NK-92 treated with Interleukin-12 subunit alpha and Interleukin-12 subunit beta, amount 100 ng/mL, for 24 hours (cell line): ENCODE results near the gene AP1AR.
"Not testable (repeated sequence)": the region's sequence is repeated elsewhere in the genome, so short reads cannot be mapped to it uniquely, and the experiment has no call there.

Experiments used
- DNase-seq: peaks from one replicate; lab custom pipeline; 2025; lab: John Stamatoyannopoulos, UW

AP1AR gene, protein sequence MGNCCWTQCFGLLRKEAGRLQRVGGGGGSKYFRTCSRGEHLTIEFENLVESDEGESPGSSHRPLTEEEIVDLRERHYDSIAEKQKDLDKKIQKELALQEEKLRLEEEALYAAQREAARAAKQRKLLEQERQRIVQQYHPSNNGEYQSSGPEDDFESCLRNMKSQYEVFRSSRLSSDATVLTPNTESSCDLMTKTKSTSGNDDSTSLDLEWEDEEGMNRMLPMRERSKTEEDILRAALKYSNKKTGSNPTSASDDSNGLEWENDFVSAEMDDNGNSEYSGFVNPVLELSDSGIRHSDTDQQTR

DNA sequence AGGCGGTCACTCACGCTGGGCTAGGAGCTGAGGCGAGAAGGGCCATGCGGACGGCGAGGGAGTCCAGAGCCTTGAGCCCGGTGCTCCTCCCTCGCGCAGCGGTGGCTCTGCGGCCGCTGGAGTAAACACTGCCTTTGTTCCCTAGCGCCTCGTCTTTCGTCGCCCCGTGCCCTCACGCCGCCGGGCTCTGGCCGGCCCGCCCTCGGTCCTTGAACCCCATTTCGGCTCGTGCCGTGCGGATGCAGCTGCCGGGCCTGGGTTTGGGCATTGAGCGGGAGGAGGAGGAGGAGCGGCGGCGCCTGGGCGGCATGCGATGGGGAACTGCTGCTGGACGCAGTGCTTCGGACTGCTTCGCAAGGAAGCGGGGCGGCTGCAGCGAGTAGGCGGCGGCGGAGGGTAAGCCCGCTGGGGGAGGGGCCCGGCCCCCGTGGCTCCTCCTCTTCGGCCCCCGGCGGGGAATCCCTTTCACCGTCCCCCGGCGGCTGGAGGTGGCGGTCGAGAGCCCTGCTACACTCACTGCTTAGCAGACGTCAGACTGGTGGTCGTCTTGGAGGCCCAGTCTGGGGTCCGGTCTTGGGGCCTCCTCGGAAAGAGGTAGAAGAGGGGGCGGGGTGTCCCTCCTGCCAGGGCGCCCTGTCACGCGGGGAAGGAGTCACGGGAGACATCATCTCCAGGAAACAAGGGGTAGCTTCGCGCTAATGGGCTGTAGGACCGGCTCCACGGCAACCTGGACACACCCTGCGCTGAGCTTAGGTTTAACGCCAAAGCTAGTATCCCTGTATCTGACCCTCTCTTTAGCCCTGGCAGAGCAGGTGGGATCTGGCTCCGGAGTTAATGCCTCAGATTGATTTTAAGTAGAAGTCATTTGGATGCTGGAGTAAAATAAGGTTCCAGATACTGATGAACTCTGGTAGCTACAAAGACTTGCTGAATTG, at the start of gene AP1AR:
Gene AP1AR (plus strand): TSS at position 9 of the 935 bp plus-strand sequence. CDS start 305 bp downstream, at position 314.
- peak; percentile 79 for DNase-seq

DNA sequence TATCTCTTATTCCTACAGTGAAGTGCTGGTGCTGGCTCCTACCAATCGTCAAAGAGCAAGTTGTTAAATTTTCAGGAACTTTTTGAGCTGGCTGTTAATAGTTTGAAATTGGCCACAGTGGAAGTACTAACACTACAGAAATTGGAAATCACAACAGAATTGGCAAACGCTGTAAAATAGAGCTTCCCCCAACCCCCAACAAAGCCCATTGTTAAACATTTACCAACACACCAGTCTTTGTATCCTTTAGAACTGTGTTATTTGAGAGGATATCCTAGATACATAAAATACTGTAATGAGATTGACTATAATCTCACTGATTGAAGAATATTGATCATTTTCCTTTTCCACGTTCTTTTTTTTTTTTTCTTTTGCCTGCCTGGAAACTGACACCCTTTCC, 49.0 kb upstream of the AP1AR start:
- no peak for DNase-seq

DNA sequence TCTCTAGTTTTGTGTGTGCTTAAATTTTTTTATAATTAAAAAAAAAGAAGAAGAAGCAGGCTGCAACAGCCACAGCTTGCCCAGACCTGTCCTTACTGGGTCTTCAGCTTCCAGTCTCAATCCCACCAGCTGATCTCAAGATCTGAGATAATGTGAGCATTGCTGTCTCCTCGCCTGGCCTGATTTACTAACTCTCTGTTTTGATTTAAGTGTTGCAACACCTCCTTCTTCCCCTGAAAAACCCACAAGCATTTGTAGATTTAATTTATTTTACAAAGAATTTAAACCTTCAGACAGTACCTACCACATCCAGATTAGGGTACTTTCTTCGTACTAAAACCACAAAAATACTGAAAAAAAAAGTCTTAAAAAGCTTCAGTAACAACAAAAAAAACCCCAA, 48.3 kb upstream of the AP1AR start:
- no peak for DNase-seq

DNA sequence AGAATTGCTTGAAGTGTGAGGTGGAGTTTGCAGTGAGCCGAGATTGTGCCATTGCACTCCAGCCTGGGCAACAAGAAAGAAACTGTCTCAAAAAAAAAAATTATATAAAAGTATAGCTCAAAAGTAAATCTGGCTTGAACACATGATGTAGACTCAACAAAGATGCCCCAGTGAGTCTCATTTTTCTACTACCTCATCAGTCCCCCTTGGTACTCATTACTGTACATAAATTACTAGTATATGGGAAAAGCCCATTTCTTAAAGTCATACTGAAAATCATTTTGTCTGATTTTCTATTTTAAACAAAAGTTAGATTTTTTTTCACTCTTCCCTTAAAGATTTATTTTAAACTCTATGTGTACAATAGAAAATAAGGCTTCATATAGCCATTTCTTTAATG, 47.1 kb upstream of the AP1AR start:
- DNase-seq = no peak

DNA sequence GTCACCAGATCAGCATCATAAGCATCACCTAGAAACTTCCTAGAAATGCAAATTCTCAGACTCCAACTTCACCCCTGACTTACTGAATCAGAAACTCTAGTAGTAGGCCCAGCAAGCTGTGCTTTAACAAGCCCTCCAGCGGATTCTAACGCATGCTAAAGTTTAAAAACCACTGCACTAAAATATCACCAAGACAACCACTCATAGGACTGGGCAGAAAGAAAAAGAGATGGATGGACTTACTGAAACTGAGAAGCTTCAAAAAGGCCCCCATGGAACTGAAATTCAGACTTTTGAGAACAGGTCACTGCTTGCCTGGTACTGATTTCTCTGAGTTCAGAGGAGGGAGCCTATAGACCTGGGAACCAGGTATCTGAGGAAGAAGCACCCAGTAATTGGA, 46.3 kb upstream of the AP1AR start:
- no peak for DNase-seq

DNA sequence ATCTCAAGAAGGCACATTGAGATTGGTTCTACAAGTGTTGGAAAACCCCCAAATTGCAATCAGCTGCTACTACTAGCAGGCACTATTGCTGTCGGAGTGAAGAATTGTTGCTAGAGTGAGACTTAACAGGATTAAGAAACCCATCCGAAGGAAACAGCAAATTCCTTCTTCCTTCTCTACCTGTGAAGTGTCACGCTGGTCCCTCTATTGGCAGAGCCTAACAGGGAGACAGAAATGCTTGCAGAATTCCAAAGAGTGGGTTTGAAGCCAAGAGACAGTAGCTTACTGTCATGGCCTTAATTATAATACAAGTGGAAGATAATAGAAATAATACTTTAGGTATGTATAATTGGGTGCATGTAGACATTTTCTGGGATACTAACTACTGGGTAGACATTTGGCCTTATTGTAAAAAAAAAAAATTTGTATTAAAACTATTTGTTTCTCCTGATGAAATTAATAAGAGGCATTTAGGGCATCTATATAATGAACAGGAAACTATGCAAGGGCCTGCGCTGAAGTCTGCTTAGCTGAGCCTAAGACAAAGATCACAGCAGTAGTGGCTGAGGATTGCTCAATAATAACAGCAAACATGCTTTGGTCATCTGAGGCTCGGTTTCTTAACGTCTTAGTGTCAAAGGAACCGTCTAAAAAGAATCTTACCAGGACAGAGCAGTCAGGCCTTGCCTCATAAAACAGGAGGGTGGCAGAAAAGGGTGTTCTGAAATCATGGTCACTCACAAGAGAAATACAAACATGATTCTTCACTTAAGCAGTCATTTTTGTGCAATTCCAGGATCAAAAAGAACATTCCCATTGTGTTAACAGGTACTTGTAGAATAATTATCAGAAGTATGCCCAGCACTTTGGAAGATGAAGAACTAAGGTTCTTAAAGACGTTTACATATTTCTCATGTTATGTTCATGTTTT, 45.6 kb upstream of the AP1AR start:
- DNase-seq = no peak

DNA sequence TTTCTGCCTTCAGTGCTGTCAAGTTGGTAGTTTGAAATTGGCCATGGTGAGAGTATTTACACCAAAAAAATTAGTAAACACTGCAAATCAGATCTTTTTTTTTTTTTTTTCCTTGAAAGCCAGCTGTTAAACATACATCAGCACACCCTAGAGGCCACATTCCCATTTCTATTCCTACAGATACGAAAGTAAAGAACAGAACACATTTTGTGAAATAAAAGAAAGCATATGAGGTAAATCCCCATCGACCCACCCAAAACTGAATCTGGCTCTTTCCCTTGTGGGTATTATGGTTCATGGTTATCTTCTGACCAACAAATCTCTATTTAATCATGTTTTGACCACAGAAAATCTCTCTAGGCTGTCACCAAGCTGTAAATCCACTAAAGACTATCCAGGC, 41.8 kb upstream of the AP1AR start:
- DNase-seq = no peak

DNA sequence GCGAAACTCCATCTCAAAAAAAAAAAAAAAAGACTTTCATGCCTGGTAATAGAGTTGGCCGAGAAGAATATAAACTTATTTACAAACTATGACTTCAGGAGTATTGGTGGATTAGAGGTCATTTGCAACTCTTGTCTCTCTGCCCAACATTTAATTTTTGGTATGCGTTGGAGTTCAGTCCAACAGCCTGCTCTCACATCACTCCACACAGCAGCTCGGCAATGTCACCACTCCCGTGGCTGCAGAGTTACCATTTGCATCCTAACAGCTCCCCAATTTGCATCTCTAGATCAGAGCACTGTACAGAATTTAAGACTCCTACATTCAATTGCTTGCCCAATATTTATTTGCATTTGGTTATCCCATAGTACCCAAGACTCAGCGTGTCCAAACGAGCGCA, 40.9 kb upstream of the AP1AR start:
- no peak for DNase-seq

DNA sequence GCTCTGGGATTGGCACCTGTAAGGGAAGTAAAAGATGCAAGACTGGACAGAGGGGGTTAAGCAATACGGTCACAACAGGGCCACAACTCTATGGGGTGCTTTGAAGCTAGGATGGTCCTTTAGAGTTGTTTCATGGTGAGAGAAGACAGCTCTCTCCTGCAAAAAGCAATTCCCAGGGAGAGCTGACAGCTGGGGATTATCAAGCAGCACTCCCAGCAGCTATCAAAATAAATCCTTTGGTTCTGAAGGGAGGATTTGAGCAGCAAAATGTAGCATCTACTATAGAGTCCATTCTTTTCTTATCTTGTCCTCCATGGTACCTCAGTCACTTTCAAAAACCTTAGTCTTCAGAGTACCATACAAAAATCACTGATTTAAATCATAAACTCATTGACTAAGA, 35.1 kb upstream of the AP1AR start:
- DNase-seq = no peak

DNA sequence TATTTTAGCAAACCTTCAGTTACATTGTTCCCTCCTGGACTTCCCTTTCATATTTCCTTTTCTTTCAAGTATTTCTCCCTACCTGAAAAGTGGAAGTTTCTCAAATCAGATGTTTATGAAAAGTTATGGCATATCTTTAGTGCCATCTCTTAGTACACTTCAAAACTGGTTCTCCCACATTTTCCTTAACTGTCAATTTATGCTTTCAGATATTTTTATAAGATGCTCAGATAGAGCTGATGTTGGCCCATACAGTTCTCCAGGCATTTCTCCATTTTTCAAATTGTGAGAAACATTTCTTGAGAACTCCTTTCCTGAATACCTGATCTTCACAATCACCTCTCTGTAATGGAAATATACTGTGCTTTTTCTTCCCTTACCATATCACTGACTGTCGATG, 32.5 kb upstream of the AP1AR start:
- no peak for DNase-seq

DNA sequence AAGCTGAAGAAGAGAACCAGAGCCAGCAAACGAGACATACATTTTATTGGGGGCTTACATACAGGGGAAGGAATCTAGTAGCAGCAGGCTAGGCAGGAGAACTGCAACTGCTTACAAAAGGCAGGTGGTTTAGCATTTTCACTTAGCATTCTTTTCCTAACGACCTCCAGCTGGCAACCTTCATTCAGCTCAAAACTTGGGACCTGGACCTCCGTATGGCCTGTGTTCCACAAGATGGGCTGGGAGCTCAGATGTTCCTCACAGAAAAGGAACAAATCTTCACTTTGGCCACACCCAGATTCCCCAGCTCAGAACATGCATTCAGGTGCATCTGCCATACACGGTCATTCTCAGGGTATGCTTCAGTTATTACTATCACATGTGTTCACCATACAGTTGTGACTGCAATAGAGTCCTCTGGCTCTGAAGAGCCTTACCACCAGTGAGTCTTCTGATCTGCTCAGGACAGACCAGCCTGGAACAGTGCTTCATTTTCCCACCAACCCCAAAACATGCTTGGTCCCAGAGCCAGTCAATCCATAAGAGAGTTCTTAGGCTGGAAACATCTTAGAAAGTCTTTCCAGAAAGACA, 29.6 kb upstream of the AP1AR start:
- no peak for DNase-seq

DNA sequence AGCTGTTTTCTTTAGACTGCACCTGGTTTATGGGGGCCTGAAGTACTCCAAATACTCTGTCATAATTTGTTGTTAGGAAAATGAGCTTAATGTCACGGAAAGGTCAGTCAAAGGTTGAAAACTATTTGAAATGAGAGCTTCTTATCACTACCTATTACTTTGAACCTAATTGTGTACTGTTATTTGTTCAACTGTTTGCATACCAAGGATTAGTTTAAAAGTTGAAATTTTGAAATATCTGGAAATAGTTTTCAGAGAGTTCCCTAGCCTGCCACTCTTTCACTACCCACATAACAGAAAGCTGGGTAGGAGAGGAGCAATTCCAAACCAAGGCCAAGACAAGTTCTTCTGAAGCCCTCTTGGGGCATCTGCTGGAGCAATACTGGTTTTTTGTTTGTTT, 28.0 kb upstream of the AP1AR start:
- no peak for DNase-seq

DNA sequence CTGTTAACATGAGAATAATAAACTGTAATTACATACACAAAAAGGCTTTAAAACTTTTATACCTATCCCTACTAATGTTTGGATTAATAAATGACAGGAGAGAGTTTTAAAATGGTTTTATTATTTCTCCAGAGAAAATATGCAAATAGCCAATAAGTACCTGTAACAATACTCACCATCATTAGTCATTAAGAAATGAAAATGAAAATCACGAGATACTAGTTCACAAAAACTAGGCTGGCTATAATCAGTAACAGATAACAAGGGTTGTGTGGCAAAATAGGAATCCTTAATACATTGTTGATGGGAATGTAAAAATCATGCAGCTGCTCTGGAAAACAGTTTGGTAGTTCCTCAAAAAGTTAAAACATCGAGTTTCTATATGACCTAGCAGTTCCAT, 25.2 kb upstream of the AP1AR start:
- DNase-seq = no peak

DNA sequence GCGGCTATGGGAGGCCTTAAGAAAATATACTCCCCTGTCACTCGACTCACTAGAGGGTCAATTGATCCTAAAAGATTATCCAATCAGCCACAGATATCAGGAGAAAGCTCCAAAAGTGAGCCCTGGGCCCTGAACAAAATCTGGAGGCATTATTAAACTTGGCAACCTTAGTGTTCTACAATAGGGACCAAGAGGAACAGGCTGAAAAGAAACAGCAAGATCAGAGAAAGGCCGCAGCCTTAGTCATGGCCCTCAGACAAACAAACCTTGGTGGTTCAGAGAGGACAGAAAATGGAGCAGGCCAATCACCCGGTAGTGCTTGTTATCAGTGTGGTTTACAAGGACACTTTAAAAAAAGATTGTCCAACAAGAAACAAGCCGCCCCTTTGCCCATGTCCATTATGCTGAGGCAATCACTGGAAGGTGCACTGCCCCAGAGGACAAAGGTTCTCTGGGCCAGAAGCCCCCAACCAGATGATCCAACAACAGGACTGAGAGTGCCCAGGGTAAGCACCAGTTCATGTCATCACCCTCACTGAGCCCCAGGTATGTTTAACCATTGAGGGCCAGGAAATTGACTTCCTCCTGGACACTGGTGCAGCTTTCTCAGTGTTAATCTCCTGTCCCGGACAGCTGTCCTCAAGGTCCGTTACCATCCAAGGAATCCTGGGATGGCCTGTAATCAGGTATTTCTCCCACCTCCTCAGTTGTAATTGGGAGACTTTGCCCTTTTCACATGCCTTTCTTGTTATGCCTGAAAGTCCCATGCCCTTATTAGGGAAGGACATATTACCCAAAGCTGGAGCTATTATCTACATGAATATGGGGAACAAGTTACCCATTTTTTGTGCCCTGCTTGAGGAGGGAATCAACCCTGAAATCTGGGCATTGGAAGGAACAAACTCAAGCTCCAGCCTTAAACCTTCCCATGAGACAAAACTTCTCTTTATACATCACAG, 23.2 kb upstream of the AP1AR start:
- DNase-seq = not testable (repeated sequence)

DNA sequence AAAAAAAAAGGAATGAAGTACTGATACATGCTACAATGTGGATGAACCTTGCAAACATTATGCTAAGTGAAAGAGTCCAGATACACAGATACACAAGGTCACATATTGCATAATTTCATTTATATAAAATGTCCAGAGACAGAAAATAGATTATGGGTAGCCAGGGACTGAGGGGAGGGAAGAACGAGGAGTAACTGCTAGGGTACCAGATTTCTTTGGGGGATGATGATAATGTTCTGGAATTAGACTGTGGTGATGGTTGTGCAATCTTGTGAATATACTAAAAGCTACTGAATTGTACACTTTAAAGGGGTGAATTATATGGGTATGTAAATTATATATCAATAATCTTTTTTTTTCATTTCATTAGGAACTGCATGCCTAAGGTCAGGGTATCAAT, 20.8 kb upstream of the AP1AR start:
- no peak for DNase-seq

DNA sequence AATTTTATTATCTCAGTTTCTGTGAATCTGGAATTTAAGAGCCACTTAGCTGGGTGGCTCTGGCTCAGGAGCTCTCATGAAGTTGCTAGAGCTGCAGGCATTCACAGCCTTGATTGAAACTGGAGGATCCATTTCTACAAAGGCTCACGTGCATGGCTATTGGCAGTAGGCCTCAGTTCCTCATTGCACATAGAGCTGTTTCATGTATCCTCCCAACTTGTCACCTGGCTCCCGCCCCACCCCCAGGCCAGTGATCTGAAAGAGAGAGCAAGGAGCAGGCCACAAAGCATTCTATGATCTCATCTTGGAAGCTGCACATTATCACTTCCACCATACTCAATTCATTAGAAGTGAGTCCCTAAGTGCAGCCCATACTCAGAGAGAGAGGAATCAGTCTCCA, 18.5 kb upstream of the AP1AR start:
- DNase-seq = no peak

DNA sequence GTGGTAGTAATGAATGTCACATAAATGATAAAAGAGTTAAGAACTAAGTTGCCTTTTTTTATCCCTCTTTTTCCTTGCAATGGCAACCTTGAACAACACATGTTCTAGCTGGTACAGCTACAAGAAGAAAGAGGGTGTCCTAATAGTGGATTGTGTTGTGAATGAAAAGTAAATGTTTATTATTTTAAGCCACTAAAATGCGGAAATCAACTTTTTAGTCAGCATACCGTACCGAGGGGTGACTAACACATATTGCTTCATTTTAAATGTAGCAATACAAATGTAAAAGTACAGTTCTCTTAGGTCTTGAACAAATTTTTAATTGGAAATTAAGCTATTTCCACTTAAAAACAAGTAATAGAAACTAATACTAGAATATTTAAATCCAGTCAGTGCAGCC, 17.7 kb upstream of the AP1AR start:
- DNase-seq = no peak

DNA sequence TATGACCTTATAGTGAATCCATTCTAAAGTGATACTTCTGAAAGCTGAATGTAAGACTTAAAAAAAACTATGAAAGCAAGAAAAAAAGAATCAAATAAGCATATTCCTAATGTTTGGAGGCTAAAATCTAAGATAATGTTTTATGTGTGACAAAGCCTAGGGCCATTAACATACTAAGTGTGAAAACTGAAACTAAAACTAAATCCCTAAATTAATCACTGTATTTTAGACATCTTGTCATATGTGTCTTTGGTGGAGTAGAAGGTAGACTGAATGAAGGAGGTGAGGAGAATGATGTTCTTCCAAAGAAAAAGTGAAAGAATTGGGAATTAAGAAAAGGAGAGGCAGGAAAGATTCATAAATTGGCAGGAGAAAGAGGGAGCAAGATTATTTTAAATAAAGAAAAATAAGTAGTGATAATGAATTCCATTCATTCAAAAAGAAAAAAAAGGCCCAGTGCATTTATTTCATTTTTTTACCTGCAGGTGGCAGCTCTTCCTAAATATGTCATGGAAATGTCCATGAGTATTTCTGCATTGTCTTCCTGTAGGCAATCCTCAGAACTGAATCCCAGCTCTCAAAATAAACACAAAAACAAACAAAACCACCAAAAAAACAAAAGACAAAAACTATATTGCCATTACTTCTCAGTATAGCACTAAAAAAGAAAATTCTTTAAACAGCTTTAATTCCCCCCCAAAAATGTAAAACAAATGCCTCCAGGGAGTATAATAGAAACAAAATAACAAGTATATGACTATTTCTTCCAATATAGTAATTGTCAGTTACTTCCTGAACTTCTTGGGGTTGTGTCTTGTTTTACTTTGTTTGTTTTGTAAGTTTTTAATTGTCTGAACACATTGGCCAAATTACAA, 17.0 kb upstream of the AP1AR start:
- DNase-seq = no peak

DNA sequence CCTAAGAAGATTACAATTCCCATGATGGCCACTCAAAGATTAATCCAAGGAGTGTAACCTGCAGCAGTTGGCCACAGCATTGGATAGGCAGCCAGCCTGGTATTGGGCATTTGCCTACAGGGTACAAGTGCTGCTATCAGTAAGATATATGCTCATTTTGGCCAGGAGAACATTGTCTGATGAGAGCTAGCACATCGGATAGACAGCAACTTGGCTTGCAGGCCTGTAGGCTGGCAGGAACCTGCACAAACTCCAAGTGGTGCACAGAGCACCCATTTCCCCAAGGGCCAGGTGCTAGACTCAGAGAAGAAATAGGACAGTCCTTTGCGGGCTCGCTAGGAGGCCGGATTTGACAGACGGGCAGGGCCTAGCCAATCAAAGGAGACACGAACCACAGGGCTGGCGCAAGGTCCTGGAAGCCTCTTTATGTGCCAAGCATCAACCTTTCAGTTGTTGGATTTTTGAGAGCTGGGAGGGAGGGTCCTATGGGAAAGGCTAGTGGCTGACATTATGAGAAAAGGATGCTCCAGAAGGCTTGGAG, 11.7 kb upstream of the AP1AR start:
- DNase-seq = no peak
